GM06990 (cell line): ENCODE data around the gene CUX1.

Source experiments
- DNase-seq: peaks from one replicate; pipeline ENCODE4 v3.0.0-alpha.2; 2011; ENCODE audit not compliant: insufficient read length; ENCODE audit errors: extremely low read depth
- H3K27me3 ChIP-seq: replicated peaks from 2 replicates; pipeline ENCODE4 v1.6.0; 2011; ENCODE audit warnings: low read length; ENCODE audit not compliant: control insufficient read depth, insufficient read depth
- H3K36me3 ChIP-seq: 2 replicates; pipeline ENCODE4 v1.5.1; 2011; ENCODE audit warnings: low read length; ENCODE audit not compliant: control insufficient read depth, insufficient read depth
- H3K4me3 ChIP-seq: replicated peaks from 2 replicates; pipeline ENCODE4 v1.5.1; 2011; ENCODE audit warnings: low read depth, mild to moderate bottlenecking, control low read depth, low read length
- TF ChIP-seq, protein P1 (sequence below): IDR thresholded peaks from 2 replicates; pipeline ENCODE4 v1.5.1; 2011; ENCODE audit warnings: low read length, control low read depth, mild to moderate bottlenecking, inconsistent platforms; ENCODE audit not compliant: insufficient read depth, poor library complexity, severe bottlenecking

Gene CUX1

GRCh38 chr7:101817471-101818286, at the start of gene CUX1:
Gene CUX1, plus strand, starts transcription at chr7:101817626. Its CDS starts 14 bp downstream, at chr7:101817640.
- TF ChIP-seq, protein P1, sequence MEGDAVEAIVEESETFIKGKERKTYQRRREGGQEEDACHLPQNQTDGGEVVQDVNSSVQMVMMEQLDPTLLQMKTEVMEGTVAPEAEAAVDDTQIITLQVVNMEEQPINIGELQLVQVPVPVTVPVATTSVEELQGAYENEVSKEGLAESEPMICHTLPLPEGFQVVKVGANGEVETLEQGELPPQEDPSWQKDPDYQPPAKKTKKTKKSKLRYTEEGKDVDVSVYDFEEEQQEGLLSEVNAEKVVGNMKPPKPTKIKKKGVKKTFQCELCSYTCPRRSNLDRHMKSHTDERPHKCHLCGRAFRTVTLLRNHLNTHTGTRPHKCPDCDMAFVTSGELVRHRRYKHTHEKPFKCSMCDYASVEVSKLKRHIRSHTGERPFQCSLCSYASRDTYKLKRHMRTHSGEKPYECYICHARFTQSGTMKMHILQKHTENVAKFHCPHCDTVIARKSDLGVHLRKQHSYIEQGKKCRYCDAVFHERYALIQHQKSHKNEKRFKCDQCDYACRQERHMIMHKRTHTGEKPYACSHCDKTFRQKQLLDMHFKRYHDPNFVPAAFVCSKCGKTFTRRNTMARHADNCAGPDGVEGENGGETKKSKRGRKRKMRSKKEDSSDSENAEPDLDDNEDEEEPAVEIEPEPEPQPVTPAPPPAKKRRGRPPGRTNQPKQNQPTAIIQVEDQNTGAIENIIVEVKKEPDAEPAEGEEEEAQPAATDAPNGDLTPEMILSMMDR, result no peak
- Histone ChIP-seq H3K4me3 (peak within 1 kb of the TSS; percentile 74), H3K27me3 (no peaks in the 10 kb centered on the region), H3K36me3 (no peaks in the 10 kb centered on the region)
- peak; percentile 55 for DNase-seq

DNA sequence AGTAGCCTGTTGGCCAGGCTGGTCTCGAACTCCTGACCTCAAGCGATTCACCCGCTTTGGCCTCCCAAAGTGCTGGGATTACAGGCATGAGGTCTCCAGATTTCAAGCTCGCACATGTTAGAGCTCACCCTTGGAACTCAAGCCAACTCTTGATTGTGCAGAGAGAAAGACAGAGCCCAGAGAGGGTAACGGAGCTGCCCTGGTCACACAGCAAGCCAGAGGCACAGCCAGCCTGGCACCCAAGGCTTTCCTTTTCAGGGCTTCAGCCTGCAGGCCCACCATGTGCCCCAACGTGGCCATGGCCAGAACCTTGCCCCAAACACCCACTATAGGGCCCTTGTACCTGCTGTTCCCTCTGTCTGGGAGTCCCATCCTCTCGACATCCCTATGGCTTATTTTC, 49.1 kb upstream of the CUX1 start:
- Histone ChIP-seq H3K36me3 (no peaks in the 10 kb centered on the region), H3K4me3 (no peak overlapping the region), H3K27me3 (no peaks in the 10 kb centered on the region; the same call in 1 of the 2 replicates)
- DNase-seq, result no peak
- TF ChIP-seq, protein P1, result no peak

DNA sequence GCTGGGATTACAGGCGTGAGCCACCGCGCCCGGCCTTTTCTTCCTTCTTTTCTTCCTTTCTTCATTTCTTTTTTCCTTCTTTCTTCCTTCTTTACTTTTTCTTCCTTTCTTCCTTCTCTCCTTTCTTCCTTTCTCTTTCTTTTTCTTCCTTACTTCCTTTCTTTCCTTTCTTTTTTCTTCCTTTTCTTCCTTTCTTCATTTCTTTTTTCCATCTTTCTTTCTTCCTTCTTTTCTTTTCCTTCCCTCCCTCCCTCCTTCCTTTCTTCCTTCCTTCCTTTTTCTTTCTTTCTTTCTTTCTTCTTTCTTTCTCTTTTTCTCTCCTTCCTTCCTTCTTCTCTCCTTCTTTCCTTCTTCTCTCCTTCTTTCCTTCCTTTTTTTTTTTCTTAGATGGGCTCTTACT, 47.0 kb upstream of the CUX1 start:
- DNase-seq, result no peak
- H3K36me3 ChIP-seq, result no peaks in the 10 kb centered on the region
- no peak overlapping the region for H3K4me3 ChIP-seq
- TF ChIP-seq, protein P1, result no peak
- no peaks in the 10 kb centered on the region; the same call in 1 of the 2 replicates for H3K27me3 ChIP-seq

DNA sequence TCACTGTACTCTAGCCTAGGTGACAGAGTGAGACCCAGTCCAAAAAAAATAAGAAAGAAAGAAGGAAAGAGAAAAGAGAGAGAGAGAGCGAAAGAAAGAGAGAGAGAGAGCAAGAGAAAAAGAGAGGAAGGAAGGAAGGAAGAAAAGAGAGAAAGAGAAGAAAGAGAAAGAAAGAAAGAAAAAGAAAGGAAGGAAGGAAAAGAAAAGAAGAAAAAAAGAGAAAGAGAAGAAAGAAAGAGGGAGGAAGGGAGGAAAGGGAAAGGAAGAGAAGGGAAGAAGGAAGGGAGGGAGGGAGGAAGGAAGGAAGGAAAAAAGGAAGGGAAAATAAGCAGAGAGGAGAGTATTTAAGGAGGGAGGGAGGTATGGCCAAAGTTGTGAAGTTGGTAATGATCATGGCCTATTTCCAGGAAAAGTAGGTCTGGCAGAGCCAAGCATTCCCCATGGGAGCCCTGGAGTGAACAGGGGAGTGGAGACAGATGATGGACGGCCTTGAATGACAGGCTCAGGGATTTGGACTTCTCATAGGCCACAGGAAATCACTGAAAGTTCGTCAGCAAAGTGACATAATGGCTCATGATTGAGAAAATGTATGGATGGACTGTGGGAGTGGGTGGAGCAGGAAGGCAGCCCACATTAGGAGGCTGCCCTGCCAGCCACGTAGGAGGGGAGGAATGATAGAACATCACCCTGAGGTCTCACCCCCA, 44.8 kb upstream of the CUX1 start:
- H3K36me3 ChIP-seq, result no peaks in the 10 kb centered on the region
- TF ChIP-seq, protein P1, result no peak
- DNase-seq, result no peak
- H3K4me3 ChIP-seq, result no peak overlapping the region
- no peaks in the 10 kb centered on the region; the same call in 1 of the 2 replicates for H3K27me3 ChIP-seq

GRCh38 chr7:101775181-101775580, 42.2 kb upstream of the CUX1 start:
- Histone ChIP-seq H3K4me3 (no peak overlapping the region), H3K36me3 (no peaks in the 10 kb centered on the region), H3K27me3 (no peaks in the 10 kb centered on the region; the same call in 1 of the 2 replicates)
- TF ChIP-seq, protein P1, result no peak
- no peak for DNase-seq
